ENCODE measurements around the gene ABI2. TPM values are rescaled to one million over a fixed set of nuclear protein-coding genes. Genes with fewer than 3 reads are reported as not detected.
"Not testable (repeated sequence)": the region's sequence is repeated elsewhere in the genome, so short reads cannot be mapped to it uniquely, and the experiment has no call there.

The ABI2 gene
- polyA plus RNA-seq, 1 donor, result 40.7 TPM

GRCh38 chr2:203429643-203430042, 101.4 kb downstream of the ABI2 start:
- DNase-seq (ENCODE audit: low read depth), result not testable (repeated sequence)

DNA sequence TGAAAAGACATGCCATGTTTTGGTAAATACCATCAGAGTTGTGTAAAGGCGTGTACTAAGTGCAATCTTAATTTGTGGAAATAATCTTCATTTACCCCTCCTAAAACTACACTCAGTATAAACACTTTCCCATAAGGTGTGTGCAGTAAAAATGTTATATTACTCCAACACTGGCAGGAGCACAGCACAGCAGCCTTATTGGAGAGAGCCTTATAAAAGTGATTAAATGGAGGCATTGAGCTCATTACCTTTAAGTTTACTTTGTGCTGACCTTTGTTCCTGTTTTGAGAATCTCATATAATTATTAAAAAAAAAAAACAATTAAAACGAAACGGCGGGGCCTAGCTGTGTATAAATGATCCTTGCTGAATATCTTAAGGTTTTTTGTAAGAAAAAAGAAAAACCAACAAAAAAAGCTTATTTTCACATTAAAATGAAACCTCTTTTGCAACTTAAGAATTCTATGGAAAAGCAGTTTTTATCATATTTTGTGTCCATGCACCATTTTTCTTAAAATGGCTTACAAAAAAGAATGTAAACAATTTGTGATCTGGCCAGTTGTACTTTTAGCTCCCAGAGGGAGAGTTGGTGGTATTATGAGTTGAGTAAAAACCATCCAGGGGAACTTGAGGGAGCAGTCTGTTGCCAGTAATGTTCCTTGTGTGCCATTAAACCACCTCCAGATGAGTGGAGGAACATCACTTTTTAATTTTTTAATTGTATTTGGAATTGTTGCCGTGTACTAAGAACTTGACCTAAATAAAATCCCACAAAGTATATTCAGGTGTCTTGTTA, 103.4 kb downstream of the ABI2 start:
- DNase-seq (ENCODE audit: low read depth), result no peak

- no peak for DNase-seq (ENCODE audit: low read depth)
These were observed 104.6 kb downstream of the ABI2 start for GRCh38 chr2:203432811-203433210.

GRCh38 chr2:203436496-203436895, 108.3 kb downstream of the ABI2 start:
- no peak for DNase-seq (ENCODE audit: low read depth)

DNA sequence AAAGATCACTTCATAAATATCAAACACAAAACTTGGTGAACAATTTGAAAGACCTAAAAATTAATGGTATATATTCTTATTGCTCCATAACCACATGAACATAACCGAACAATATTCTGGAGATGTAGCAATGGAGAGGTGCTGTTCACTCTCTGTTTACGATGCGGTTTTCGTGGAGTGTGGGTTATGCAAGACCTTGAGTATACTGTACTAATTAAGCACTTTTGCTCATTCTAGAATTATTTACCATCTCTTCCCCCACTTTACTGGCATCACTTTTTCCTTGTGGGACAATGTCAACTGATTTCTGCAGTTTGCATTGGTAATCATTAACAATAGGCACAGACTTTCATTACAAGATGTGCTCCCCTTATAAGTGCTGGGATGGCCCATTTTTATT, 109.3 kb downstream of the ABI2 start:
- no peak for DNase-seq (ENCODE audit: low read depth)

DNA sequence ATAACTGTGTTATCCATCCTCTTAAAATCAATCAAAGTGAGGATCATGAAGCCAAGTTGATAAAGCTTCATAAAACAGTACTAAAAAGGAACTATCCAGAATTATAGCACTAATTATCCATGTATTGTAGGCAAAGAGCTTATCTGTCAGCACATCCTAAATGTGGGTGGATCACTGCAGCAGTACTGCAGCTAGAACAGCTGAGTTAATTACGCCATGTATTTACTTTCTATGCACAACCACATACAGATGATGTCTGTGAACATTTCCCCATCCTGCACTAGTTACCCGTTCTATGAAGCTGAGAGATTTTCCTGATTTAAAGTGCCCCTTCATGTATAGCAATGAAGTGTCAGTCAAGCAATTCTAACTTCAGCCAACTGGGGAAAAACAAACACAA, 110.3 kb downstream of the ABI2 start:
- no peak for DNase-seq (ENCODE audit: low read depth)

DNA sequence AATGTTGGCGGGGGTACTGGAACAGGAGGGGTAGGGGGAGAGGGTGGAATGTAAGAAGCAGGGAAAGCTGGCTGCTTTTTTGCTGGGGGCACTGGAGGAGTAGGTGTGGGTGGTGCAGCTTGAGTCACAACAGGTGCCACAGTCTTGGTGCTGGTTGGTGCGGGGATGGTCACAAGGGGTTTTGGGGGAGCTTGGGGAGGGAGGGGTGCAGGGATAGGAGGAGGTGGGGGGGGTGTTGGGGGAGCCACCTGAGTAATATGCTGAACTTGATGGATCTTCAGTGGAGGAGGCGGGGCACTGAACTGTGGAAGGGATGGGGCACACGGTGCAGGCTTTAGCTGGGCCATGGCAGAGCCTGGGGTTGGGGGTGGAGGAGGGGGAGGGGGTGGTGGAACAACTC, 112.5 kb downstream of the ABI2 start:
- no peak for DNase-seq (ENCODE audit: low read depth)

GRCh38 chr2:203441463-203441862, 113.3 kb downstream of the ABI2 start:
- no peak for DNase-seq (ENCODE audit: low read depth)

DNA sequence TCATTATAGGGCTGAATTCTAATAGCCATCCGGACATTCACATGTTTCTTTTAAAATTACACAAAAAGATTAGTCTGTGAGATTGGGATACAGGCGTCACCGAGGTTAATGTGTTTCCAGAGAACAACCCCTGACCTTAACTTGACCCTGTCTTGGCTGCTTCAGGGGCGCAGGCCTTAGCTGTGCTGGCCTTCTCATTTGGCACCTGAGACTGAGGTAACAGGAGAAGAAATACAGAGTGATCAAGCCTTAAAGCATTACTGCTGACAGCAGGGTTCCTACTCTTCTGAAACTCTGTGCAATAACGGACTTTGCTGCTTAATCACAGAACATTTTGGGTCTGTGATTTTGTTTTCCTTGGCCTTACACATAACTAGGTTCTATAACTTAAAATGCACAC, 114.3 kb downstream of the ABI2 start:
- DNase-seq (ENCODE audit: low read depth), result no peak

GRCh38 chr2:203444738-203445137, 116.5 kb downstream of the ABI2 start:
- no peak for DNase-seq (ENCODE audit: low read depth)

- DNase-seq (ENCODE audit: low read depth), result no peak
These were observed 117.9 kb downstream of the ABI2 start for GRCh38 chr2:203446071-203446481.

DNA sequence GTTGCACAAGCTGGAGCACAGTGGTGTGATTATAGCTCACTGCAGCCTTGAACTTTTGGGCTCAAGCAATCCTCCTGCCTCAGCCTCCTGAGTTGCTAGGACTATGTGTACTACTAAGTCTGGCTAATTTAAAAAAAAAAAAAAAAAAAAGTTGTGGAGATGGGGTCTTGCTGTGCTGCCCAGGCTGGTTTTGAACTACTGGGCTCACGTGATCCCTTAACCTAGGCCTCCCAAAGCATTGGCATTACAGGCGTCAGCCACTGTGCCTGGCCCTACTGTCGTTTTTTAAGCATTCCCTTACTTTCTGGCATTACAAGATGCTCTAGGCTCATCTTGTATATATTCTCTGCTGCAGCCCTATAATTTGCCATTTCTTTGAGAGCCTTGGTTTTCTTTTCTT, 118.6 kb downstream of the ABI2 start:
- DNase-seq (ENCODE audit: low read depth), result no peak

GRCh38 chr2:203450561-203450960, 122.4 kb downstream of the ABI2 start:
- no peak for DNase-seq (ENCODE audit: low read depth)

- no peak for DNase-seq (ENCODE audit: low read depth)
These were observed 122.8 kb downstream of the ABI2 start for GRCh38 chr2:203451011-203451410.

GRCh38 chr2:203451689-203452088, 123.5 kb downstream of the ABI2 start:
- DNase-seq (ENCODE audit: low read depth), result no peak

- DNase-seq (ENCODE audit: low read depth), result peak; percentile 58
These were observed 125.8 kb downstream of the ABI2 start for GRCh38 chr2:203453858-203454451.

GRCh38 chr2:203455209-203455608, 127.0 kb downstream of the ABI2 start:
- DNase-seq (ENCODE audit: low read depth), result no peak

DNA sequence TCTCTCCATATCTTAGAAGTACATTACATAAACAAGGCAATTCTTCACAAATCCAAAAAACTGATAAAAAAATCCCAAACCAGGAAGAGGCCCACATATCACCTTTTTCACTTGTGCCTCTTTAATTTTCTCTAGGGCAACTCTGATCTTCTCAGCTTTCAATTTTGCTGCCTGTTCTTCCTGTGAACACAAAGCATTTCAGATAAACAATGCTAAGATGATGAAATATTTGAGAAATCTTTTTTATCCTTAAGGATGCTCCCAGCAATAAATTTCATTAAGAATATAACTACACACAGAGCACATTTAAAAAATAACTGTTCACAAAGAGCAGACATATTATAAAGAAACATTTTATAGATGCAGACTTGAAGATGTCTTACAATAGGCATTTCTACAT, 133.6 kb downstream of the ABI2 start:
- DNase-seq (ENCODE audit: low read depth), result no peak

GRCh38 chr2:203462308-203462707, 134.1 kb downstream of the ABI2 start:
- DNase-seq (ENCODE audit: low read depth), result no peak

- peak; percentile 46 for DNase-seq (ENCODE audit: low read depth)
These were observed 135.1 kb downstream of the ABI2 start for GRCh38 chr2:203463266-203463678.

GRCh38 chr2:203469546-203469945, 141.4 kb downstream of the ABI2 start:
- no peak for DNase-seq (ENCODE audit: low read depth)

DNA sequence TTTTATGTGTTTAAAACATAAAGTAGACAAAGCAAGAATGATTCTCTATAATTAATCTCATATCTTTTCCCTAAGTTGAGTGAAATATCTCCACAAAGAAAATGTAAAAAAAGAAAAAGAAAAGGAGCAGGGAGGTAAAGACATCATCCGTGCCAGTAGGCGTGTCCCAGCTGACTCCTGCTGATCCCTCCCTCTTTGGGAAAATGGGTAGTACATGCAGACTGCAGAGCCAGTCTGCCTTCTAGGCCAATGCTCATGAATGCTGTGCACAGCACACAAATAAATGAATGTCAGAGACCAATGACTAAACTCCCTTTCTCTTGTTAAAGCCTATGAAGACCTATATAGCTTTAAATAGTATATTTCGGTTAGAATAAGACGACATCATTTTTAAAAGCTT, 142.2 kb downstream of the ABI2 start:
- DNase-seq (ENCODE audit: low read depth), result no peak

GRCh38 chr2:203471323-203471722, 143.1 kb downstream of the ABI2 start:
- no peak for DNase-seq (ENCODE audit: low read depth)

GRCh38 chr2:203476881-203477280, 148.7 kb downstream of the ABI2 start:
- no peak for DNase-seq (ENCODE audit: low read depth)

Measured in forelimb muscle (tissue), 1 donor.